ENCODE results near the gene BCL2. TPM values are rescaled to one million over a fixed set of nuclear protein-coding genes. Genes with fewer than 3 reads are reported as not detected.

BCL2 gene
- total and polyA plus RNA-seq, 9 of the 15 experiments (the other 6 are each of a cell fraction or from before 2014, with no cell fraction given): 0.10 to 1.1 (median 0.65) TPM

GRCh38 chr18:63169853-63170252 lies 149.7 kb downstream of the BCL2 start:
- H3K4me3 ChIP-seq: no peak overlapping the region
- intact Hi-C loops (cut with micrococcal nuclease) (no loop called here), in situ Hi-C loops (cut with MboI) (no loop called here)
- H3K79me2 ChIP-seq (ENCODE audit: control insufficient read depth, insufficient read depth, low read length): no peaks in the 10 kb centered on the region
- H3K27ac ChIP-seq (ENCODE audit: extremely low read depth, low read depth, low read length): no peak overlapping the region
- no peak for DNase-seq (ENCODE audit: extremely low read depth in 1 of 4, low spot score in 3 of 4)
- no TSS peak for BruUV-seq (replicated peaks)
- TF ChIP-seq ERF (CRISPR knock-in tag; IDR thresholded peaks at IDR 0.05): no peak
- no peak for TF ChIP-seq ZBTB12 (CRISPR knock-in tag; IDR thresholded peaks at IDR 0.05)
- TF ChIP-seq RBM25 (IDR thresholded peaks at IDR 0.05; ENCODE audit: low read depth, low read length, severe bottlenecking): peak; percentile 9
- TF ChIP-seq AFF4 (CRISPR knock-in tag; IDR thresholded peaks at IDR 0.05): no peak
- no peaks in the 10 kb centered on the region; a peak in 2 of 5 replicates for H3K27me3 ChIP-seq (ENCODE audit: control insufficient read depth in 2 of 2, insufficient read depth in 2 of 2, low read length in 2 of 2)
- no peak overlapping the region for H3K4me2 ChIP-seq (ENCODE audit: insufficient read depth, low read length)
- H4K20me1 ChIP-seq (replicated peaks; ENCODE audit: control insufficient read depth, insufficient read depth, low read length): no peaks in the 10 kb centered on the region
- no peaks in the 10 kb centered on the region for H3K9me1 ChIP-seq (ENCODE audit: control insufficient read depth, insufficient read depth, low read length)
- H3K4me1 ChIP-seq (replicated peaks in 1 of 2; ENCODE audit: control insufficient read depth in 2 of 2, insufficient read depth in 2 of 2, low read length in 2 of 2): no peaks in the 10 kb centered on the region
- CTCF ChIA-PET (ENCODE audit: low intra/inter-chr PET ratio): interaction anchor here (0.7 kb wide), 1 partner anchor 496 kb away, joined by 3 read pairs; no protein-coding TSS in a partner anchor
- ATAC-seq: no peak
- FAIRE-seq: no peak
- 10% methylated on average over 5 of the region's 5 CpGs for WGBS (ENCODE audit: insufficient coverage, low coverage, missing lambda C conversion rate)
- H3K9ac ChIP-seq (ENCODE audit: insufficient read depth in 1 of 2, low read depth in 2 of 2, low read length in 2 of 2): no peak overlapping the region
- POLR2A ChIA-PET: no interaction called here
- no peak overlapping the region for H2AFZ ChIP-seq (ENCODE audit: low read depth, low read length)
- H3K9me3 ChIP-seq (replicated peaks; ENCODE audit: control insufficient read depth, insufficient read depth, low read depth, low read length): no peaks in the 10 kb centered on the region
- H3K36me3 ChIP-seq (ENCODE audit: control insufficient read depth, insufficient read depth, low read length): no peaks in the 10 kb centered on the region

Data from K562 (cell line).